Keratinocyte (primary cell): ENCODE data around the gene S100B. TPM values are rescaled to one million over a fixed set of nuclear protein-coding genes. Genes with fewer than 3 reads are reported as not detected.

Experiments used
- DNase-seq: peaks from one replicate; pipeline ENCODE4 v3.0.0-alpha.2; 2011; ENCODE audit warnings: low read depth, missing footprints, low spot score
- FAIRE-seq: peaks from 2 replicates; lab custom pipeline; 2011; peaks lifted over from hg19 to GRCh38; lab: Jason Lieb, UNC
- H2AFZ ChIP-seq: 2 replicates; pipeline ENCODE4 v1.6.0; 2012; ENCODE audit warnings: low read length, control low read depth, inconsistent platforms; ENCODE audit not compliant: control insufficient read depth
- H3K27ac ChIP-seq: 2 replicates; pipeline ENCODE4 v1.5.1; 2011; ENCODE audit warnings: low read length; ENCODE audit not compliant: control insufficient read depth, insufficient read depth
- H3K27me3 ChIP-seq: 3 replicates; pipeline ENCODE4 v1.6.0; 2011; ENCODE audit warnings: low read length; ENCODE audit not compliant: control insufficient read depth, insufficient read depth; ENCODE audit errors: extremely low read depth
- H3K36me3 ChIP-seq, 2 experiments: 2 replicates in 1 of 2; 3 replicates in 1 of 2; pipeline ENCODE4 v1.5.1; 2011; ENCODE audit warnings: low read length in 2 of 2, mild to moderate bottlenecking in 1 of 2; ENCODE audit not compliant: control insufficient read depth in 2 of 2, insufficient read depth in 2 of 2; ENCODE audit errors: extremely low read depth in 1 of 2
- H3K4me1 ChIP-seq: 3 replicates; pipeline ENCODE4 v1.5.1; 2011; ENCODE audit warnings: low read length; ENCODE audit not compliant: control insufficient read depth, insufficient read depth; ENCODE audit errors: extremely low read depth
- H3K4me2 ChIP-seq: 3 replicates; pipeline ENCODE4 v1.6.0; 2011; ENCODE audit warnings: low read depth, low read length; ENCODE audit not compliant: control insufficient read depth, insufficient read depth; ENCODE audit errors: extremely low read depth
- H3K4me3 ChIP-seq, 3 experiments: fragments of 200-600 bp in 1 of 3; sonication (generic) in 1 of 3; 2 replicates in 2 of 3; 3 replicates in 1 of 3; pipeline ENCODE4 v1.5.1; 2011 to 2016; ENCODE audit warnings: low read length in 3 of 3, mild to moderate bottlenecking in 3 of 3, control low read depth in 2 of 3, inconsistent platforms in 1 of 3, low read depth in 1 of 3, mixed read lengths in 1 of 3, mixed run types in 1 of 3, moderate library complexity in 1 of 3; ENCODE audit not compliant: control insufficient read depth in 2 of 3, insufficient read depth in 2 of 3; ENCODE audit errors: extremely low read depth in 1 of 3
- H3K79me2 ChIP-seq: 2 replicates; pipeline ENCODE4 v1.6.0; 2012; ENCODE audit warnings: low read length; ENCODE audit not compliant: control insufficient read depth, insufficient read depth
- H3K9ac ChIP-seq: 3 replicates; pipeline ENCODE4 v1.6.0; 2011; ENCODE audit warnings: low read length; ENCODE audit not compliant: control insufficient read depth, insufficient read depth; ENCODE audit errors: extremely low read depth
- H3K9me1 ChIP-seq: 3 replicates; pipeline ENCODE4 v1.6.0; 2011; ENCODE audit warnings: low read length; ENCODE audit not compliant: control insufficient read depth, insufficient read depth; ENCODE audit errors: extremely low read depth
- H3K9me3 ChIP-seq: 2 replicates; pipeline ENCODE4 v1.5.1; 2012; ENCODE audit warnings: low read depth, low read length; ENCODE audit not compliant: control insufficient read depth
- H4K20me1 ChIP-seq: 3 replicates; pipeline ENCODE4 v1.6.0; 2011; ENCODE audit warnings: low read length; ENCODE audit not compliant: control insufficient read depth, insufficient read depth; ENCODE audit errors: extremely low read depth
- EZH2 ChIP-seq: IDR thresholded peaks from one replicate; pipeline ENCODE4 v1.6.1; 2012; ENCODE audit warnings: inconsistent platforms, mild to moderate bottlenecking, low read length, moderate library complexity
- dilution Hi-C: fragments of 300-500 bp; cut with MboI; formaldehyde crosslinking; loops from one replicate; pipeline ENCODE4 v1.7.0; 2020; ENCODE audit warnings: low sequenced_read_pairs; ENCODE audit not compliant: extremely low pct_ligation_motif_present
- polyA plus RNA-seq, 5 experiments: library from polyadenylated mRNA; depleted of rRNA in 3 of 5; stranded (reverse) in 3 of 5; stranded (forward) in 1 of 5; unstranded in 1 of 5; fragments of >200 nt; gene quantifications; 1 replicate in 1 of 5; 2 replicates in 3 of 5; 3 replicates in 1 of 5; pipeline versions ENCODE4 v1.2.1 to v1.2.3, GENCODE V29; 2011 to 2012; ENCODE audit warnings: missing spikeins in 2 of 5, low read depth in 1 of 5, low replicate concordance in 1 of 5
- TF ChIP-seq, protein P1 (sequence below), 3 experiments: IDR thresholded peaks in 1 of 3; conservative IDR thresholded peaks in 1 of 3; optimal IDR thresholded peaks in 1 of 3; 2 replicates in 2 of 3; 3 replicates in 1 of 3; pipeline versions ENCODE3 to v1.5.1; 2011; ENCODE audit warnings: low read length in 3 of 3, mild to moderate bottlenecking in 3 of 3, moderate library complexity in 2 of 3, control low read depth in 1 of 3, inconsistent platforms in 1 of 3; ENCODE audit not compliant: insufficient read depth in 2 of 3; ENCODE audit errors: extremely low read depth in 1 of 3

S100B gene
- polyA plus RNA-seq, 1 donor (not counting 4 experiments of a cell fraction or from before 2014, with no cell fraction given): not detected

DNA sequence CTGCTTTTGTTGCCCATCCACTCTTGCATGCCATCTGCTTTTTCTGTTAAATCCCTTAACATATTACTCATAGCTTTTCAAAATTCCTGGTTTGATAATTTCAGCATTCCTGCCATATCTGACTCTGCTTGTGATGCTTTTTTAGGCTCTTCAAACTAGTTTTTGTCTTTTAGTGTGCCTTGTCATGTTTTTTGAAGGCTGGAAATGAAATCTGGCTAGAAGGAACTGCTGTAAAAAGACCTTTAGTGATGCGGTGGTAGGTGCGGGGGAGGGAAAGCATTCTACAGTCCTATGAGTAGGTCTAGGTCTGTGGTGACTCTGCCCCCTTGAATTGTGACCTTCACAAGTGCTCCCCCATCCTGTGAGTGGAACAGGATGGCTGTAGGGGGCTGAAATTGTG, 15.0 kb upstream of the S100B start:
- Histone ChIP-seq H3K4me1 (no peaks in the 10 kb centered on the region), H3K27me3 (no peaks in the 10 kb centered on the region), H3K9ac (no peak overlapping the region), H3K4me2 (no peak overlapping the region), H2AFZ (no peak overlapping the region), H3K9me1 (no peaks in the 10 kb centered on the region), H4K20me1 (no peaks in the 10 kb centered on the region), H3K79me2 (no peaks in the 10 kb centered on the region), H3K27ac (no peak overlapping the region), H3K4me3 (no peak overlapping the region), H3K36me3 (no peaks in the 10 kb centered on the region), H3K9me3 (no peaks in the 10 kb centered on the region)
- TF ChIP-seq, protein P1, sequence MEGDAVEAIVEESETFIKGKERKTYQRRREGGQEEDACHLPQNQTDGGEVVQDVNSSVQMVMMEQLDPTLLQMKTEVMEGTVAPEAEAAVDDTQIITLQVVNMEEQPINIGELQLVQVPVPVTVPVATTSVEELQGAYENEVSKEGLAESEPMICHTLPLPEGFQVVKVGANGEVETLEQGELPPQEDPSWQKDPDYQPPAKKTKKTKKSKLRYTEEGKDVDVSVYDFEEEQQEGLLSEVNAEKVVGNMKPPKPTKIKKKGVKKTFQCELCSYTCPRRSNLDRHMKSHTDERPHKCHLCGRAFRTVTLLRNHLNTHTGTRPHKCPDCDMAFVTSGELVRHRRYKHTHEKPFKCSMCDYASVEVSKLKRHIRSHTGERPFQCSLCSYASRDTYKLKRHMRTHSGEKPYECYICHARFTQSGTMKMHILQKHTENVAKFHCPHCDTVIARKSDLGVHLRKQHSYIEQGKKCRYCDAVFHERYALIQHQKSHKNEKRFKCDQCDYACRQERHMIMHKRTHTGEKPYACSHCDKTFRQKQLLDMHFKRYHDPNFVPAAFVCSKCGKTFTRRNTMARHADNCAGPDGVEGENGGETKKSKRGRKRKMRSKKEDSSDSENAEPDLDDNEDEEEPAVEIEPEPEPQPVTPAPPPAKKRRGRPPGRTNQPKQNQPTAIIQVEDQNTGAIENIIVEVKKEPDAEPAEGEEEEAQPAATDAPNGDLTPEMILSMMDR (optimal IDR thresholded peaks at IDR 0.05 in 1 of 3, IDR thresholded peaks at IDR 0.05 in 1 of 3, conservative IDR thresholded peaks at IDR 0.05 in 1 of 3; ENCODE audit: extremely low read depth in 1 of 3, insufficient read depth in 2 of 3, low read length in 3 of 3): no peak
- no peak for TF ChIP-seq EZH2
- DNase-seq: no peak
- no peak for FAIRE-seq
- dilution Hi-C loops: no loop called here

DNA sequence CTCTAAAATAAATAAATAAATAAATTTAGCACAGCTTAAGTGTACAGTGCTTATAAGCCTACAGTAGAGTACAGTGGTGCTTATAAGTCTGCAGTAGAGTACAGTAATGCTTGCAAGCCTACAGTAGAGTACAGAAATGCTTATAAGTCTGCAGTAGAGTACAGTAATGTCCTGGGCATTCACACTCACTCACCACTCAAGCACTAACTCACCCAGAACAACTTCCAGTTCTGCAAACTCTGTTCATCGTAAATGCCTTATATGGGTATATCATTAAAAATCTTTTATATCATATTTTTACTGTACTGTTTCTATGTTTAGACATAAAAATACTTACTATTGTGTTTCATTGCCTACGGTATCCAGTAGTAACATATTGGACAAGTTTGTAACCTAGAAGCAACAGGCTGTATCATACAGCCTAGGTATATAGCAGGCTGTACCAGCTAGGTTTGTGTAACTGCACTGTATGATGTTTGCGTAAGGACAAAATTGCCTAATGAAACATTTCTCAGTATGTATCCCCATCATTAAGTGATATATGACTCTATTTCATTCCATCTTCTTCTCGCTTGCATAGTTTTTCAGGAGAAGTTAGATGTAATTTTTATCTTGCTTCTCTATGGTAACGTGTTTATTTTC, 14.0 kb upstream of the S100B start:
- FAIRE-seq: no peak

More for the DNA sequence above, 14.0 kb upstream of the S100B start:
- Histone ChIP-seq H3K27me3 (no peaks in the 10 kb centered on the region), H3K4me1 (no peaks in the 10 kb centered on the region), H3K4me3 (no peak overlapping the region), H3K79me2 (no peaks in the 10 kb centered on the region), H3K9me1 (no peaks in the 10 kb centered on the region), H3K9me3 (no peaks in the 10 kb centered on the region), H3K9ac (no peak overlapping the region), H3K4me2 (no peak overlapping the region), H3K36me3 (no peaks in the 10 kb centered on the region), H4K20me1 (no peaks in the 10 kb centered on the region), H2AFZ (no peak overlapping the region), H3K27ac (no peak overlapping the region)
- TF ChIP-seq, protein P1 (optimal IDR thresholded peaks at IDR 0.05 in 1 of 3, IDR thresholded peaks at IDR 0.05 in 1 of 3, conservative IDR thresholded peaks at IDR 0.05 in 1 of 3; ENCODE audit: extremely low read depth in 1 of 3, insufficient read depth in 2 of 3, low read length in 3 of 3): no peak
- TF ChIP-seq EZH2: no peak
- dilution Hi-C loops: no loop called here
- DNase-seq: no peak
